H9 (cell line): ENCODE data around the gene TOR4A. TPM values are rescaled to one million over a fixed set of nuclear protein-coding genes. Genes with fewer than 3 reads are reported as not detected.

Experiments used
- DNase-seq: peaks from one replicate; pipeline ENCODE4 v3.0.0-alpha.2; 2017
- H2AFZ ChIP-seq: one replicate; pipeline ENCODE4 v1.6.1; 2013; ENCODE audit warnings: mild to moderate bottlenecking, low read length, control low read depth, moderate library complexity
- H2AK5ac ChIP-seq: 2 replicates; pipeline ENCODE4 v1.6.1; 2013; ENCODE audit warnings: low read length, control low read depth, mixed read lengths; ENCODE audit not compliant: insufficient read length
- H2BK120ac ChIP-seq: one replicate; pipeline ENCODE4 v1.6.1; 2013; ENCODE audit warnings: low read depth, mild to moderate bottlenecking, low read length, control low read depth, inconsistent platforms; ENCODE audit not compliant: poor library complexity, severe bottlenecking
- H2BK12ac ChIP-seq: 2 replicates; pipeline ENCODE4 v1.6.1; 2013; ENCODE audit warnings: low read length, control low read depth, mixed read lengths, low read depth; ENCODE audit not compliant: insufficient read length
- H2BK15ac ChIP-seq: 2 replicates; pipeline ENCODE4 v1.6.1; 2013; ENCODE audit warnings: low read depth, low read length, control low read depth
- H2BK20ac ChIP-seq: one replicate; pipeline ENCODE4 v1.6.1; 2013; ENCODE audit warnings: low read depth, mild to moderate bottlenecking, low read length, control low read depth, inconsistent platforms; ENCODE audit not compliant: poor library complexity, severe bottlenecking
- H2BK5ac ChIP-seq: 2 replicates; pipeline ENCODE4 v1.6.1; 2013; ENCODE audit warnings: low read length, control low read depth, mixed read lengths; ENCODE audit not compliant: insufficient read length
- H3K14ac ChIP-seq: 2 replicates; pipeline ENCODE4 v1.6.1; 2013; ENCODE audit warnings: low read length, control low read depth; ENCODE audit not compliant: insufficient read depth
- H3K18ac ChIP-seq: 2 replicates; pipeline ENCODE4 v1.6.1; 2013; ENCODE audit warnings: low read depth, mild to moderate bottlenecking, mixed read lengths, low read length, control low read depth; ENCODE audit not compliant: insufficient read length
- H3K23ac ChIP-seq: 2 replicates; pipeline ENCODE4 v1.6.1; 2013; ENCODE audit warnings: low read length, control low read depth, mixed read lengths, low read depth; ENCODE audit not compliant: insufficient read length
- H3K23me2 ChIP-seq: 2 replicates; pipeline ENCODE4 v1.6.1; 2013; ENCODE audit warnings: low read depth, mild to moderate bottlenecking, mixed read lengths, low read length, control low read depth; ENCODE audit not compliant: insufficient read length, poor library complexity, severe bottlenecking
- H3K27ac ChIP-seq: 2 replicates; pipeline ENCODE4 v1.5.1; 2013; ENCODE audit warnings: low read length, control low read depth, mixed read lengths, low read depth; ENCODE audit not compliant: insufficient read length
- H3K27me3 ChIP-seq: 2 replicates; pipeline ENCODE4 v1.6.1; 2013; ENCODE audit warnings: low read length, control low read depth, inconsistent platforms; ENCODE audit not compliant: insufficient read depth
- H3K4ac ChIP-seq: 2 replicates; pipeline ENCODE4 v1.6.1; 2013; ENCODE audit warnings: low read depth, mild to moderate bottlenecking, control low read depth, inconsistent platforms, low read length, moderate library complexity
- H3K4me1 ChIP-seq: 2 replicates; pipeline ENCODE4 v1.6.1; 2013; ENCODE audit warnings: low read length, control low read depth, inconsistent platforms; ENCODE audit not compliant: insufficient read depth
- H3K4me2 ChIP-seq: 2 replicates; pipeline ENCODE4 v1.6.1; 2013; ENCODE audit warnings: low read length, control low read depth, mixed read lengths; ENCODE audit not compliant: insufficient read length, insufficient read depth
- H3K56ac ChIP-seq: 2 replicates; pipeline ENCODE4 v1.6.1; 2013; ENCODE audit warnings: low read depth, mild to moderate bottlenecking, mixed read lengths, low read length, control low read depth; ENCODE audit not compliant: insufficient read length
- H3K79me1 ChIP-seq: 2 replicates; pipeline ENCODE4 v1.6.1; 2013; ENCODE audit warnings: low read depth, mild to moderate bottlenecking, moderate library complexity, low read length, control low read depth, inconsistent platforms; ENCODE audit not compliant: insufficient read depth, poor library complexity, severe bottlenecking
- H3K79me2 ChIP-seq: 2 replicates; pipeline ENCODE4 v1.6.1; 2013; ENCODE audit warnings: low read length, control low read depth, inconsistent platforms; ENCODE audit not compliant: insufficient read depth
- H3K9ac ChIP-seq: 2 replicates; pipeline ENCODE4 v1.6.1; 2013; ENCODE audit warnings: low read length, control low read depth, mixed read lengths; ENCODE audit not compliant: insufficient read length; ENCODE audit errors: extremely low read depth
- H3K9me3 ChIP-seq: one replicate; pipeline ENCODE4 v1.6.1; 2013; ENCODE audit warnings: low read depth, low read length, inconsistent platforms; ENCODE audit not compliant: control insufficient read depth
- H3T11ph ChIP-seq: one replicate; pipeline ENCODE4 v1.6.1; 2013; ENCODE audit warnings: mild to moderate bottlenecking, low read length, control low read depth, inconsistent platforms
- H4K20me1 ChIP-seq: one replicate; pipeline ENCODE4 v1.6.1; 2013; ENCODE audit not compliant: control insufficient read depth, insufficient read length, insufficient read depth
- H4K5ac ChIP-seq: 2 replicates; pipeline ENCODE4 v1.6.1; 2013; ENCODE audit warnings: low read depth, mild to moderate bottlenecking, mixed read lengths, low read length, control low read depth; ENCODE audit not compliant: insufficient read length
- H4K8ac ChIP-seq: replicated peaks from 2 replicates; pipeline ENCODE4 v1.6.1; 2013; ENCODE audit warnings: low read length, control low read depth, mixed read lengths, low read depth; ENCODE audit not compliant: insufficient read length
- H4K91ac ChIP-seq: 2 replicates; pipeline ENCODE4 v1.6.1; 2013; ENCODE audit warnings: low read depth, mild to moderate bottlenecking, moderate library complexity, mixed read lengths, low read length, control low read depth; ENCODE audit not compliant: insufficient read length
- H3K27ac Mint-ChIP-seq, 3 experiments: 2 replicates in 2 of 3; 3 replicates in 1 of 3; pipeline ENCODE4 v1.8.0; 2020 to 2021; ENCODE audit warnings: mixed read lengths in 3 of 3, mild to moderate bottlenecking in 1 of 3, moderate library complexity in 1 of 3
- H3K27me3 Mint-ChIP-seq: 2 replicates; pipeline ENCODE4 v1.8.0; 2021; ENCODE audit warnings: low read depth, mild to moderate bottlenecking, moderate library complexity, mixed read lengths
- H3K36me3 Mint-ChIP-seq, 3 experiments: 2 replicates in 2 of 3; 3 replicates in 1 of 3; pipeline ENCODE4 v1.8.0; 2020 to 2021; ENCODE audit warnings: low read depth in 3 of 3, mixed read lengths in 3 of 3; ENCODE audit not compliant: insufficient read depth in 1 of 3
- H3K4me1 Mint-ChIP-seq, 2 experiments: 2 replicates each; pipeline ENCODE4 v1.8.0; 2020; ENCODE audit warnings: mixed read lengths in 2 of 2
- H3K4me3 Mint-ChIP-seq, 2 experiments: 2 replicates in 1 of 2; 3 replicates in 1 of 2; pipeline ENCODE4 v1.8.0; 2020 to 2021; ENCODE audit warnings: mild to moderate bottlenecking in 2 of 2, mixed read lengths in 2 of 2, moderate library complexity in 1 of 2
- H3K9me3 Mint-ChIP-seq, 2 experiments: 2 replicates in 1 of 2; 3 replicates in 1 of 2; pipeline ENCODE4 v1.8.0; 2020; ENCODE audit warnings: mild to moderate bottlenecking in 2 of 2, mixed read lengths in 2 of 2, moderate library complexity in 1 of 2
- WGBS: extraction: QIAGEN DNeasy Blood & Tissue Kit; methylation state at CpG from one replicate; pipeline ENCODE4 v1.1.7; 2013; ENCODE audit warnings: missing lambda C conversion rate, low lambda C conversion rate, mixed read lengths; ENCODE audit not compliant: insufficient read length; ENCODE audit errors: extremely low coverage; 5-methylcytosine and 5-hydroxymethylcytosine counted together
- total RNA-seq: library from RNA; stranded (reverse); gene quantifications from 2 replicates; pipeline ENCODE4 v1.2.1, GENCODE V29; 2021
- TF ChIP-seq, protein P1 (sequence below): fragments of 200-600 bp; sonication (generic); conservative IDR thresholded peaks from 3 replicates; pipeline ENCODE4 v1.8.0; 2021; ENCODE audit warnings: antibody characterized with exemption, mild to moderate bottlenecking

The TOR4A gene
- total RNA-seq, 1 experiment from 2014 or later = 6.2 TPM

DNA sequence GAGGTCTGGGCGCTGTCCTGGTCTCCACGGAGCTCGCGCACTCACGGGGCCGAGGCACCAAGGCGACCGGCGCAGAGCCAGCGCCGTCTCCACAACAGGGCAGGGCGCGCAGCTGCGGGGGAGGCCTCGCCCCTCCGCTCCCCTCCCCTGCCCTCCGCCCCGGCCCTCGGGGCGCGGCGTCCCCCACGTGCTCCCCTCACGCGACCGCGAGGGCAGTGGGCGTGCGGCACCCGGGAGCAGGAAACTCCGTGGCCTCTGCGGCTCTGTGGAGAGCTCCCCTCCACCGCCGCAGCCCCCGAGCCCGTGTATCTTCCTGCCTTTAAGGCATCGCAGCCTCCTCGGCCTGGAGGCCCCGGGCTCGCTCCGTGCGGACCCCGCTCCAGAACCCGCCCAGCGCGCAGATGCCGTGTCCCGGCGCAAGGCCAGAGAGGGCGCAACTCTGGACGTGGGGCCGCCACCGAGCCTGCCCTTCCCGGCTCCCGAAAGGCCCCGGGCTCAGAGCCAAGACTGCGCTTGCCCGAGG is 37.1 kb upstream of the TOR4A start:
- Mint-ChIP-seq H3K4me1 (peaks cover 25 to 38% of the 10 kb centered on the region in 2 experiments), H3K36me3 (peaks cover 19 to 26% (median 24%) of the 10 kb centered on the region in 3 experiments), H3K9me3 (no peaks in the 10 kb centered on the region; a peak in 2 of 5 replicates), H3K27ac (no peak overlapping the region), H3K4me3 (peak overlapping the region; percentile 74 to 86), H3K27me3 (peaks cover under 1% of the 10 kb centered on the region)
- Histone ChIP-seq H2BK20ac (no peak overlapping the region), H3K4ac (no peak overlapping the region), H3K27ac (no peak overlapping the region), H3K9me3 (no peaks in the 10 kb centered on the region), H3K4me2 (peak overlapping the region; percentile 7), H2BK12ac (no peak overlapping the region), H3K23ac (no peak overlapping the region), H3K23me2 (peaks cover 12% of the 10 kb centered on the region), H3K9ac (no peak overlapping the region), H3K79me2 (no peaks in the 10 kb centered on the region), H2AK5ac (no peak overlapping the region), H3K56ac (no peak overlapping the region), H3K27me3 (no peaks in the 10 kb centered on the region), H2BK15ac (no peak overlapping the region), H4K5ac (no peak overlapping the region), H4K20me1 (peaks cover 3% of the 10 kb centered on the region), H3T11ph (no peak overlapping the region), H2BK120ac (no peak overlapping the region), H2AFZ (no peak overlapping the region), H2BK5ac (no peak overlapping the region), H4K8ac (no peak overlapping the region), H3K4me1 (peaks cover 3% of the 10 kb centered on the region; the same call in 1 of the 2 replicates), H3K14ac (peak overlapping the region; percentile 33), H4K91ac (no peak overlapping the region), H3K18ac (peak overlapping the region; percentile 14), H3K79me1 (no peaks in the 10 kb centered on the region)
- TF ChIP-seq, protein P1, sequence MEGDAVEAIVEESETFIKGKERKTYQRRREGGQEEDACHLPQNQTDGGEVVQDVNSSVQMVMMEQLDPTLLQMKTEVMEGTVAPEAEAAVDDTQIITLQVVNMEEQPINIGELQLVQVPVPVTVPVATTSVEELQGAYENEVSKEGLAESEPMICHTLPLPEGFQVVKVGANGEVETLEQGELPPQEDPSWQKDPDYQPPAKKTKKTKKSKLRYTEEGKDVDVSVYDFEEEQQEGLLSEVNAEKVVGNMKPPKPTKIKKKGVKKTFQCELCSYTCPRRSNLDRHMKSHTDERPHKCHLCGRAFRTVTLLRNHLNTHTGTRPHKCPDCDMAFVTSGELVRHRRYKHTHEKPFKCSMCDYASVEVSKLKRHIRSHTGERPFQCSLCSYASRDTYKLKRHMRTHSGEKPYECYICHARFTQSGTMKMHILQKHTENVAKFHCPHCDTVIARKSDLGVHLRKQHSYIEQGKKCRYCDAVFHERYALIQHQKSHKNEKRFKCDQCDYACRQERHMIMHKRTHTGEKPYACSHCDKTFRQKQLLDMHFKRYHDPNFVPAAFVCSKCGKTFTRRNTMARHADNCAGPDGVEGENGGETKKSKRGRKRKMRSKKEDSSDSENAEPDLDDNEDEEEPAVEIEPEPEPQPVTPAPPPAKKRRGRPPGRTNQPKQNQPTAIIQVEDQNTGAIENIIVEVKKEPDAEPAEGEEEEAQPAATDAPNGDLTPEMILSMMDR = peak; percentile 34; the same call in 1 of the 3 replicates
- no peak for DNase-seq
- no CpG with 5 or more reads among the region's 58 CpGs for WGBS
